HG03571 (cell line): ENCODE measurements around the gene LMBRD1.
"Not testable (repeated sequence)": the region's sequence is repeated elsewhere in the genome, so short reads cannot be mapped to it uniquely, and the experiment has no call there.

ENCODE experiments used
- ATAC-seq: cut with Tn5 transposase; IDR thresholded peaks from one replicate; pipeline ENCODE4 v1.9.1; 2021; ENCODE audit not compliant: unreplicated experiment

LMBRD1 gene

DNA sequence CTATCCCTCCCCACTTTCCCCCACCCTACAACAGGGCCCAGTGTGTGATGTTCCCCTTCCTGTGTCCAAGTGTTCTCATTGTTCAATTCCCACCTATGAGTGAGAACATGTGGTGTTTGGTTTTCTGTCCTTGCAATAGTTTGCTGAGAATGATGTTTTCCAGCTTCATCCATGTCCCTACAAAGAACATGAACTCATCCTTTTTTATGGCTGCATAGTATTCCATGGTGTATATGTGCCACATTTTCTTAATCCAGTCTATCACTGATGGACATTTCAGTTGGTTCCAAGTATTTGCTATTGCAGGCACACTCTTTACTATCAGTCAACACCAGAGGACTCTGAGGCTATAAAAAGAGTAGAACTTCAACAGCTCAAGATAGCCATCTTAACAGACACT, 2.0 kb upstream of the LMBRD1 start:
- ATAC-seq: not testable (repeated sequence)

DNA sequence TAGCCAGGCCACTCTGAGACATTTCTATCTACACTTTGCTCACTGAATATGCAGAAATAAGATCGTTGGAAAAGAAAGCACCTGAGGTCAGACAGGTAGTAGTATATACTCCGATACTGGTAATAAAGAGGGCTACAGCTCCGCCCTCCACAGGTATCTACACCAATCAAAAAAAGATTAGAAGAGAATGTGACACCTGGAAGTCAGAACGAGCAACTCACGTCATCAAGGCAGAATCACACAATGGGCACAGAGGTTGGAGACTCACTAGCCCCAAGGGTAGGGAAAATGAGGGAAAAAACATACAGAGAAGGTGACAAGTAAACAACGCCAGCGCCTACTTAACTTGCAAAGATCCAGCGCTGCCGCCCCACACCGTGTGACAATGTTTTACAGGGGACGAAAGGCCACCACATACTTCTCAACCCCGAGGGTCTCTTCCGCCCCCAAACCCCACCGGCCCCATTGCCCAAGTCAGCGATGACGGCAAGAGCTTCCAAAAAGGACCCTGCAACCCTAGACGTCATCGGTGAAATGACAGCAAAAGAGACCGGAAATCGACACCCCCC, 653 bp downstream of the LMBRD1 start:
- peak; percentile 16 for ATAC-seq

DNA sequence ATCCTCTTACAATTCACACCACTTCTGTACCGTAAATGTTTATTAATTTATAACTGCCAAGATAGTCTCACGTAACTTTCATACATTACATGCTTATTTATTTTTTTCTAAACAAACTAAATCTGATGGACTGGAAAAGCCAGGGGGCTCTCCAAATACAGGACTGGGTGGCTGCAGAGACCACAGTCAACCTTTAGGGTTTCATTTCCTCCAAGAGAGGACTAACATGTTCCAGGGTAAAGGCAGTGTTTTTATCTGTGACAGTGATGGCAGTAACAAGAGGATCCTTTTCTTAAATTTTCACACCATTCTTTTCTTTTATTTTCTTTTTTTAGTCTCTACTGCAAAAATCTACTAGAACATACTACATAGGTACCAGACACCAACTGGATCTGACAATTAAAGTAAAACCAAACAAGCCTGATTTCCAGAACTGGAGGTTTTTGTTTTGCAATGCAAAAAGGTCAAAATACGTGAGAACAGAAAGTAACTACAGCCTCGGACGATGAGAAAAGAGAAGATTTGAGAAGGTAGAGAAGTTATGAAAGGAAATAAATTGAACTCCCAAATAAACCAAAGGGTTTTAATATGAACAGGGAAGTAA, 1.2 kb downstream of the LMBRD1 start:
- peak; percentile 32 for ATAC-seq

DNA sequence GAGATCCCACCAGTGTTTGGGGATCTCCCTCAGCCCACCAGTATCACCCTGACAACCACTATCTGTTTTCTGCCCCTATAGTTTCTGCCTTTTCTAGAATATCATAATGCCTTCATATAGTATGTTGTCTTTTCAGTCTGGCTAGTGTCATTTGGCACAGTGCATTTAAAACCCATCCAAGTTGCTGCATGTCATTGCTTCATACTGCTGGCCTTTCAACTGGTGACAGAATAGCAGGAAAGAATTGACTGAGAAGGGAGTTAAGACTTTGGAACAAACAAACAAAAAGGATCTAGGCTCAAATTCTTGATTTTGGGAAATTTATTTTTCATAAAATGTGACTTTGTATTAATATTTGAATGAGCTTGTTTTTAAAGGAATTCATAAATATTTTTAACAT, 4.5 kb downstream of the LMBRD1 start:
- no peak for ATAC-seq

DNA sequence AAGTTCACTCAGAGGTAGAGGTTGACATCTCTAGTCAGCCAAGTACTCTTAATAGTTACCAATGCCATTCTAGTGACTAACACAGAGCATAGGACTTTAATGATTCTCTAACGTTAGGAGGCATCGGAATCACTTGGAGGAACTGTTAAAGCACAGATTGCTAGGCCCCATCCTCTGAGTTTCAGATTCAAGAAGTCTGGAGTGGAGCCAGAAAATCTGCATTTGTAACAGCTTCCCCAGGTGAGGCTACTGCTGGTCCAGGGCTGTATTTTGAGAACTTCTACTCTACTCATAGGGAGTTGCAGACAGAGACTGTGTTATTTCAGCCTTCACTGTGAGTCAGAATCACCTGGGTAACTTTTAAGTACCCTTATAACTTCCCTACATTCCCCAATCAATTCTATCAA, 5.7 kb downstream of the LMBRD1 start:
- ATAC-seq: peak; percentile 35

DNA sequence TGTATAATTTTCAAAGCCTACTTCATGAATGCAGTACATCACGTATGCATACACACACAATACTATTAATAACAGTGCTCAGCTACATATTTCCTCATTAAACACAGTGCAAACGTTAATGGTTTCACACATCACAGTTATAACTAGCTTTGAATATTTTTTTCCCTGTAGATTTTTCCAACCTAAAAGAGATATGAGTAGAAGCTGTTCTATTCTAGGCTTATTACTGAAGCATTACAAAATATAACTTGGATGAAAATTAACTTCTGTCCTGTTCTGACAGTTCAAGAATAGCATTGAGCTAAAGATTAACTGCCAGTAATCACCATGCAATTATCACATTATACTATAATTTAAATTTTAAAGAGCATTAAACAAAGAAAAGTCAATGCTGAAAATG, 6.2 kb downstream of the LMBRD1 start:
- ATAC-seq: peak; percentile 24

DNA sequence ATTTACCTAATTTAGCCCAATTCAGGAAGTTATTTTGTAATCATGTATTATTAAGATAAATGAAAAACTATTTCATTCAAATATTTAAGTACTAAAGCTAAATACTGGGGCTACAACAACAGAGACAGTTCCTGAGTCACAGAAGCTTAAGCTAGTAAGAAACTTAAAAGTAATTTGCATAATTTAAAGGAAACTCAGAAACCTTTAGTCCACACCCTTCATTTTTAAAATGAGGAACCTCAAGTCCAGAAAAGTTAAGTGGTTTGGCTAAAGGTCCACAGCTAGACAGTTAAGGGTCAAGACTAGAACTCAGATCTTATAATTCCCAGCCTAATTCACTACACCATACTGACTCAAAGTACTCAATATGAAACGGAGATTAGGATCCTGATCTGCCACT, 7.2 kb downstream of the LMBRD1 start:
- ATAC-seq: peak; percentile 38

DNA sequence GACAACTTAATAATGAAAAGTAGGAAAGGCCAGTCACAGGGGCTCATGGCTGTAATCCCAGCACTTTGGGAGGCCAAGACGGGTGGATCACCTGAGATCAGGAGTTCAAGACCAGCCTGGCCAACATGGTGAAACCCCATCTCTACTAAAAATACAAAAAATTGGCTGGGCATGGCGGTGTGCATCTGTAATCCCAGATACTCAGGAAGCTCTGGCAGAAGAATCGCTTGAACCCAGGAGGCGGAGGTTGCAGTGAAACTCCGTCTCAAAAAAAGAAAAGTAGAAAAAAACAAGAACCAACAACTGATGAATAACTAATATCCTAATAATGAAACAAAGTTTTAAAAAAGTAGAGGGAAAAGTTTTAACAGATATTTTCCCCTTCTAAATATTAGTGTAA, 9.4 kb downstream of the LMBRD1 start:
- ATAC-seq: not testable (repeated sequence)

DNA sequence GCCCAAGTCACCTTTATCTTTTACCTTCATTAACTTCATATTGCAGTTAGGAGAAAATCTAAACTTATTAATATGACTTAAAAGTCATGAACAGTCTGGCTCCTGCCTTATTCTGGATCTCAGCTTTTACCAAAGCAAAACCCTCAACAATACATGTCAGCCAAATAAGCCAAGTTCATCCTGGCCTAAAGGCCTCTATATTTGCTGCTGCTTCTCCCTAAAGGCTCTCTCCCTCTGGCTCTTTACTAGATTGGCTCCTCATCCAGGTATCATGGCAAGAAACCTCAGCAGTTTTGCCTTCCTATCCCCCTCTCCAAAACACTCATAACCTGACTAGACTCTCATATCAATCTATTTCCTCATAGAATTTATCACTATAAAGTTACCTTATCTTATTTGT, 11.1 kb downstream of the LMBRD1 start:
- no peak for ATAC-seq

DNA sequence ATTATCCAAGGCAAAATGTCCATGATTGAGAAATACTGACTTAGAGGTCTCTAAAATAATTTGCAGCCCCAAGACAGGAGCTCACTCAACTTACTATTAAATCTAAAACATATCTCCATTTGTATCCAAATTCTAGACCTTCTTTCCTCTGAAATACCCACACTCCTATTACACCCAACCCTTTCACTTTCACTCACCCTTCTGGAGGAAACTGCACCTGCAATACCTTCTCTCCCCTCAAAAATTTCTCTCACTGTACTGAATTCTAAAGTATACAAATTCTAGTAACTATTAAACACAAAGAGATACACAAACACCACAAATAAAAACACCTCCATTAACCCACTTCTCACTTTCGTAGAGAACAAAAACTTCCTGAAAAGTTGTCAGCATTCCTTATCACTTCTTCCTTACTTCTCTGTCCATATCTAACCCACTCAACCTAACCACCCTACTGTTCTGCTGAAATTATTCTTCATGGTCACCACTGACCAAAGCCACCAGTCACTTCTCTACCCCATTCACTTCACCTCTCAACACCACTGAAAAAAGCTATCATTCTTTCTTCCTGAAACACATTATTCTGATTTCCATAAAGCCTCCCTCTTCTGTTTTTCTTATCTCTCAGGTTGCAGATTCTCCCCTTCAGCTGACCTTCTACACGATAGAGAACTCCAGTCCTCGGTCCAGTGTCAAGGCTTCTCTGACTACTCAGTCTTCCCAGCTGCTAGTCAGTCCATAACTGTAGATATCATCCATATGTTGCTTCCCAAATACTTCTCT, 12.0 kb downstream of the LMBRD1 start:
- ATAC-seq: peak; percentile 64

DNA sequence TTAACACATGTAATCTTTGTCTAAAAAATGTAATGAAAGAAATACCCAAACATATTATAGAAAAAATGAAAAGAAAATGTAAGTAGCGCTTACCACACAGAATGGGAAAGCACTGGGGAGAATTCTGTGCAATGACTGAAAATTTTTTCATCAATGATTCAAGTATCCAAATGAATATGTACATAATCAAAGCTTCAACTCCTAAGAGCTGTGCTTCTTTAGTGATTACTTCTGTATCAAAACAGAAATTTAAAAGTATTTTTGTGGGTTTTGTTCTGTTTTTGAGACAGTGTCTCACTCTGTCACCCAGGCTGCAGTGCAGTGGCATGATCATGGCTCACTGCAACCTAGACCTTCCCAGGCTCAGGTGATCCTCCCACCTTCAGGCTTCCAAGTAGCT, 13.7 kb downstream of the LMBRD1 start:
- ATAC-seq: no peak

DNA sequence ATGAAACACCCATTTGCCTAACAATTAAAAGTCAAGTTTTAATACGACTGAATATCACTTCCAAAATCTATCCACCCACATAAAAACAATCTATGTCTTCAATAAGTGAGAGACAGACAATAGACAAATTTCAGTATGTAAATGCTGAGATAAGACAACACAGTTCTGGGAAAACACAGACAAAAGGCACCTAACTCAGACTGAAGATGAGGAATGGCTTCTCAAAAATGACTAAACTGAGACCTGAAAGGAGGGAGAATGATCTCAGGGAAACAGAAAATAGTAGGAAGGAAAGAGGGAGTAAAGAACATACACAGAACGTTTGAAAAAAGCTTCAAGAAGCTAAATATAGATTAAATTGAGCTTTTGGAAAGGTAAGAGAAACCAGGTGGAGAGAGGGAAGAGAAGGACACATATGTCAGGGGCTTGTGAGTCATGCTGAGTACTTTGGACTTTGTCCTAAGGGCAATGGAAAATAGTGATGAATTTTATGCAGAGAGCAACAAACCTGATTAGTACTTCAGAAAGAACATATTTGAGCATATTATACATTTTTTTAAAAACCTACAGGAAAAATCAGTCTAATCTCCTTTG, 16.1 kb downstream of the LMBRD1 start:
- ATAC-seq: no peak

DNA sequence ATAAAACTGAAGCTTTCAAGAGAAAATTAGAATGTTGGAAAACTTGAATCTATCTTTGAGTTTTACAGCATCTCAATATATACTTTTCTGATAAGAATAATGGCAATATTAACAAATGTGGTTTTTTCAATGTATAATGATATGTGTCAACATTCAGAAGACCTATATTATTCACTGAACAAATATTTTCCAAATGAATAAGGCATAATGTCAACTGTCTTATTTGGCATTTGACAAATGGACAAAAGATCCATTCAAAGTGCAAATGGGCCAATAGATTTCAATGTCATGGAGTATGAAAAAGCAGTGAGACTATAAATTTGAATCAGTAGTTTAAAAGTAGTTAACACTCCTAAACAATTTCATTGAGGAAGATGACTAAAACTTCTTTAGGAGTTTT, 20.9 kb downstream of the LMBRD1 start:
- ATAC-seq: no peak

DNA sequence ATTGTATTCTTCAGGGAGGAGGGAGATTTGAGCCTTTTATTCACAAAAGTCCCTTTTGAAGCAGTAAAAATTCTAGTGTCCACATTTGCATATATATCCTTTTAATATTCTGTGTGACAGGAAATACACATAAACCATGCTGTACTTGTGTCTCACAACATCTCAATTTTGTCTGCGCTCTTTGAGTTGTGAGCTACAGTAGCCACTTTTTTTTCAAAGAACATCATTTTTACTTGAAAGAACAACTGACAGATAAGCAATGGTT, 21.3 kb downstream of the LMBRD1 start:
- no peak for ATAC-seq

DNA sequence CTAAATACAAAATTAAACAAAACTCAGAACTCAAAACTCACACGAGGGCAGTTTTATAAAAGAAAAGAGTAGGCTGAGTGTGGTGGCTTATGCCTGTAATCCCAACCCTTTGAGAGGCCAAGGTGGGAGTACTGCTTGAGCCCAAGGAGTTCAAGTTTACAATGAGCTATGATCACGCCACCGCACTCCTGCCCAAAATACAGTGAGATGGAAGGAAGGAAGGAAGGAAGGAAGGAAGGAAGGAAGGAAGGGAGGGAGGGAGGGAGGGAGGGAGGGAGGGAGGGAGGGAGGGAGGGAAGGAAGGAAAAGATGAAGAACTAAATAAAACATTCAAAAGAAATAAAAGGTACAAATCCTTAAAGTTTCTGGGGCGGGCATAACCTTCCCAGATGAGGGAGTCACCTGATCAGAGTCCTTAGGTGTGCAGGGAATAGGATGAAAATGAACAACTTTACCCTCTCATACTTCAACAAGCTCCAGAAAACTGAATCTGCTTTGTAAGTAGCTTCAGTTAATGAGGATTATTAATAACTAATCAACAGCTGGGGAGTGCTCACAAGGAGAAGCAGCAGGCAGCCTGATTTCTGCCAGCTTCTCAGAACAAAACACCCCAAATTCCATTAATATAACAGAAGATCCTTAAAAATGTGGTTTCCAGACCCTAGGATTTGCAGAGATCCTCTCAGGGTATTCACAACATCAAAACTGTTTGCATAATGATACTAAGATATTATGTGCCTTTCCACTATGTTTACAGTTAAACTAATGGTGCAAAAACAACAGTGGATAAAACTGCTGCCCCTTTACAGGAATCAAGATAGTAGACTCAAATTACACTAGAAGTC, 21.8 kb downstream of the LMBRD1 start:
- no peak for ATAC-seq

DNA sequence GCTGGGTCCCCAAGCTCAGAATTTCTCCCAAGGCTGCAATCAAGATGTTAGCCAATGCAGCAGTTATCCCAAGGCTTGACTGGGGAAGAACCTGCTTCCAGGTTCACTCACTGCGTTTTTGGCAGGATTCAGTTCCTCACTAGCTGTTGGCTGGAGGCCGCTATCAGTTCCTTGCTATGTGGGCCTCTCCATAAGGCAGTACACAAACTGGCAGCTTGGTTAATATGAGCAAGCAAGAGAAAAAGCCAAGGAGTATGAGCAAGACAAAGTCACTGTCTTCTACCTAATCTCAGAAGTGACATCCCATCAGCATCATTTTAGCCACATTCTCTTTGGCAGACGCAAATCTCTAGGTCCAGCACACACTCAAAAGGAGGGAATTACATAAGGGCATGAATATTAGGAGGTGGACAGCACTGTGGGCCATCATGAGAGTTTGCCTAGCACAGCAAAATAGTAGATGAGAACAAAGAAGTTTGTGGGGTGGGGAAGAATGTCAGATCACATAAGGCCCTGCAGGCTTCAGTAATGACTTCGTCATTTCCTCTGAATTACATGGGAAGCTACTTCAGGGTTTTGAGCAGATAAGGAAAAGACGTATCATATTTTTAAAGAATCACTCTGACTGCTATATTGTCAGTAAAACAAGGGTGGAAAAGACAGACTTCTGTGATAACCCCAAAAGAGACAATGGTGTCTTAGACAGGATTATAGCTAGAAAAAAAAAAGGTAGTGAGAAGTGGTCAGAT, 25.5 kb downstream of the LMBRD1 start:
- no peak for ATAC-seq

DNA sequence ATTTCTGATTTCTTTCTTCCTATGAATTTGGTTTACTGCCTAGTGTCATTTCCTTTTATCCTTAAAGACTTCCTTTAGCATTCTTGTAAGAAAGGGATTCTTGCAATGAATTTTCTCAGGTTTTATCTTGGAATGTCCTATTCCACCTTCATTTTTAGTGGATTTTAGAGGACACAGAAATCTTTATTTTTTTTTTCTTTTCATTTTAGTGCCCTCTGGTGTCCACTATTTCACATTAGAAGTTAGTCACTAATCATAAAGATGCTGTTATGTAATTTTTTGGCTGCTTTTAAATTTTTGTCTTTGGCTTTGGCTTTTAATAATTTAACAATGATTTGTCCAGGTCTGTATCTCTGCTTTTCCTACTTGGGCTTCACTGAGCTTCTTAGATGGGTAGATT, 28.1 kb downstream of the LMBRD1 start:
- no peak for ATAC-seq

DNA sequence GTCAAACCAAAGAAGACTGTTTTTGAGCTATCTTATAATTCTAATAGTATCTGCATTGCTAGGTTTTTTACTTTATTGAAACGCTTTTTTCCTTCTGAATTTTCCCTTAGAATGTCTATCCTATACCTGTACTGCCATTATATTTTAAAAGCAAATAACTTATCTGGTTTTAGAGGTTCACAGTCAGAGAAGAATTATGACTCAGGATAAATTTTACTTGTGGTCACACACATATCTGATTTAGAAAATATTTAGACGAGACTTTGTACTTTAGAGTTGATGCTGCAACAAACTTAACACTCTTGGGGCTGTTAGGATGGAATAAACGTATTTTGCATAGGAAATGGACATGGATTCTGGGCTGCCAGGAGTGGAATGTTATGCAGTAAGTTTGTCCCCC, 33.0 kb downstream of the LMBRD1 start:
- no peak for ATAC-seq

DNA sequence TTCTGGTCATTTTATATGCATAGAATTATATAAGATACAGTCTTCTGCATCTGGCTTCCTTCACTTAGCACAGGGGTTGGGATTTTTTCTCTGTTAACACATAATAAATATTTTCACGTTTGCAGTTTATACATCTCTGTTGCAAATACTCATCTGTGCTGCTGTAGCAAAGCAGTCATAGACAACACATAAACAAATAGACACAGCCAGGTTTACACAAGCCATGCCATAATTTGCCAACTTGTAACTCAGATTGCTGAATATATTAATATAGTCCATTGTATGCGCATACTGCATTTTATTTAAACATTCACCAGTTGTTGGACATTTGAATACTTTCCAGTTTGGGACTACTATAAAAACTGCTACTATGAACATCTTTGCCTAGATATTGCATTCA, 35.0 kb downstream of the LMBRD1 start:
- no peak for ATAC-seq

DNA sequence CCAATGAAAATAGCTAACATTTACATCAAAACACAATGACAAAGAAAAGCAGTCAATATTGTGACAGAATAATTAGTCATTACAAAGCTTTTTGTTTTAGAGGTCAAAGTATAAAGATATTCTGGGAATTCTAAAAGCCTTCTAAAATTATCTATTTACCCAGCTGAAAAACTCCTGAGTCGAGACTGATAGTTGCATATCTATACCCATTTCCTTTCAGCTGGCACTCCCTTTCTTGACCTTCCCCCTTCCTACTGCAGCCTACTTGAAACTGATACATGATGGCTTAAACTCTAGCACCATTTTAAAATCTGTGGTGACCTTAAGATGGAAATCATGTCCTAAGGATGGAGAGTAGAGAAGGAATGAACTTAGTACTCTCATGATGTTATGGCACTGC, 38.6 kb downstream of the LMBRD1 start:
- no peak for ATAC-seq

DNA sequence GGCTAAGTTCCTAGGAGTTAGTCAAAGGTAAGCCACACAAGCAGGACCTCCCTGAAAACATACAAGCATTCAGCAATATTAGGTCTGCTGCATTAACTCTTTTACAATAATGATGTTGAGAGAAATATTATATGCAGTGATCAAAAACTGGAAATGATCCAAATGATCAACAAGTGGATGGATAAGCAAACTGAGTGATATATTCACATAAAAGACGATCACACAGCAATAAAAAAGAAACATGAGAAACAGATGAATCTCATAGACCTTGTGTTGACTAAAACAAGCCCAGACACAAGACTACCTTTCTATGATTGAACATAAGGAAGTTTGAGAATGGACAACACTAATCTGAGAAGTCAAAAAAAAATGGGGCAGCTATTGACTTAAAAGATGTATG, 39.9 kb downstream of the LMBRD1 start:
- ATAC-seq: no peak
